HG03558 (cell line): ENCODE results near the gene MYO1G.
A peak's percentile ranks its signal among the peaks of the same experiment; 100 is the strongest.
"Not testable (repeated sequence)": the region's sequence is repeated elsewhere in the genome, so short reads cannot be mapped to it uniquely, and the experiment has no call there.

ENCODE experiments used
- ATAC-seq: cut with Tn5 transposase; IDR thresholded peaks from one replicate; pipeline ENCODE4 v1.9.1; 2021; ENCODE audit warnings: moderate number of reproducible peaks; ENCODE audit not compliant: unreplicated experiment; ENCODE audit errors: extremely low read depth

The MYO1G gene

GRCh38 chr7:44978511-44979366 lies at the start of gene MYO1G:
Gene MYO1G, minus strand, starts transcription at chr7:44979015. Its CDS starts 54 bp downstream, at chr7:44978961.
- ATAC-seq: peak; percentile 36

GRCh38 chr7:45028138-45028919 lies 49.5 kb upstream of the MYO1G start:
- no peak for ATAC-seq

- no peak for ATAC-seq
These were observed 48.9 kb upstream of the MYO1G start for GRCh38 chr7:45027774-45028114.

- no peak for ATAC-seq
These were observed 48.4 kb upstream of the MYO1G start for GRCh38 chr7:45026984-45027773.

- no peak for ATAC-seq
These were observed 47.2 kb upstream of the MYO1G start for GRCh38 chr7:45026013-45026412.

- ATAC-seq: not testable (repeated sequence)
These were observed 46.7 kb upstream of the MYO1G start for GRCh38 chr7:45025473-45025872.

GRCh38 chr7:45024126-45024744 lies 45.4 kb upstream of the MYO1G start:
- ATAC-seq: no peak

GRCh38 chr7:45021604-45022296 lies 42.9 kb upstream of the MYO1G start:
- peak; percentile 72 for ATAC-seq

- ATAC-seq: no peak
These were observed 42.1 kb upstream of the MYO1G start for GRCh38 chr7:45020915-45021314.

GRCh38 chr7:45017253-45017652 lies 38.4 kb upstream of the MYO1G start:
- no peak for ATAC-seq

GRCh38 chr7:45015313-45015712 lies 36.5 kb upstream of the MYO1G start:
- no peak for ATAC-seq

- ATAC-seq: no peak
These were observed 34.7 kb upstream of the MYO1G start for GRCh38 chr7:45013465-45013967.

GRCh38 chr7:45007571-45008328 lies 28.9 kb upstream of the MYO1G start:
- no peak for ATAC-seq

GRCh38 chr7:45007106-45007505 lies 28.3 kb upstream of the MYO1G start:
- ATAC-seq: no peak

- no peak for ATAC-seq
These were observed 25.0 kb upstream of the MYO1G start for GRCh38 chr7:45003789-45004188.

GRCh38 chr7:45001826-45002225 lies 23.0 kb upstream of the MYO1G start:
- no peak for ATAC-seq

GRCh38 chr7:45001138-45001694 lies 22.4 kb upstream of the MYO1G start:
- no peak for ATAC-seq
